ENCODE results near the gene TBC1D9. TPM values are rescaled to one million over a fixed set of nuclear protein-coding genes. Genes with fewer than 3 reads are reported as not detected.

TBC1D9 gene
- total and polyA plus RNA-seq, 9 donors = 13.2 to 28.8 (median 21.4) TPM

DNA sequence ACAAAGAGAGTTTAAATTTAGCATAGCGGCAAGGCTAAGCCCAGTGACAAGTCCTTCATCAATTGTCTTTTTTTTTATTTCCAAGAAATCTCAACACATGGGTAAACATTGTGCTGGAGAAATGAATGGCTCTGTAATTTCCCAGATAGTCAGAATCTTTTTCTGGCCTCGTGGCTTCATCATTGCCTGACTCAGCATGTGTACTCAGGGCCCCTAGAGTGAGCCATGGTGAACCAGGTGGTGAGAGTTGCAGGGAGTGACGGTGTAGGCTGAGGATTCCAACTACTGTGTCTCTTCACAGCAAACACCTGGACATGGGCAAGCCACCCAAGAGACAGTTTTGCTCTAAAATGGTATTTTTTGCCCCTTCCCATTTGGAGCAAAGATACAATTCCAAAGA lies 144.3 kb downstream of the TBC1D9 start:
- Histone ChIP-seq H3K9me3 (no peaks in the 10 kb centered on the region), H3K4me3 (no peak overlapping the region), H3K27ac (no peak overlapping the region), H3K36me3 (no peaks in the 10 kb centered on the region), H3K27me3 (no peaks in the 10 kb centered on the region), H3K4me1 (ENCODE audit: insufficient read depth) (no peaks in the 10 kb centered on the region)
- 55 to 67% (median 59%) methylated on average over 3 of the region's 3 CpGs for WGBS, 3 donors
- intact Hi-C loops (cut with DNase I) = no loop called here
- no peak for DNase-seq
- no peak for TF ChIP-seq POLR2A (IDR thresholded peaks at IDR 0.05)
- TF ChIP-seq CTCF (IDR thresholded peaks at IDR 0.05) = no peak
- TF ChIP-seq EP300 (IDR thresholded peaks at IDR 0.05) = no peak

DNA sequence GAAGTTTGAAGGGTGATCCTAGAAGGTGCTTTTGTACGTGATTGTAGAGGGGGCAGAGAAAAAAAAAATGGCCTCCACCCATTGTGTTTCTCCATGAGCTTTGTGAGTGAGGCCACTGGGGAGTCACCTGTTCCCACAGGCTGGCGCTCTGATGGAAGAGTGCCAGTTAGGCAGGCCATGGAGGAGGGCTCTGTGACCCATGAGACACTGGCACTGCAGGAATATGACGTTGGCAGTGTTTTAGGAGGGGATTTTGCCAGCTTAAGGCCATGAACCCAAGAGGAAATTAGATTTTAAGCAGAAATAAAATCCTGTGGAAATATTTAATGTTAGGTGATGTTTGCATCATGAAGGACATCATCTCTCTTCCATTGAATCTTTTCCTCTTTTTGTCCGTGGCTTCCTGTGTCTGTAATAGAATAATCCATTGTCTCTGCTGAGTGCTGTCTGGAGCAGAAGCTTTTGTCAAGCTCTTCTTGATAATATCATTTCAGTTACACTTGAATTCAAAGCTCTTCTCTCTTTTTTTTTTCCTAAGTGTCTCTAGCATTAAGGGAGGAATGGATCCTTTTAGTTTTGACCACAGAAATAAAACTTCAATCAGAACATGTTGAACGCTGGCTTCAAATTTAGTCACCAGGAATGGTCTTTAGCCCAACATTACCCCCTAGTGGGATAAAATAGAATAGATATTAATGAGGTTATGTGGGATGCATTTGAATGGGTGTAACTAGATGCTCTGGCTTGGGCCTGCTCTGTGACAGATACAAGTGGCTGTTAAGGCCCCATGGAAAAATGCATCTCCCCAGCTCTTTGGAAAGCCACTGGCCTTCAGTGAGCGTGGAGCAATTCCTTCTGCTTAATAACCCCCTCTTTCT lies 146.4 kb downstream of the TBC1D9 start:
- no peaks in the 10 kb centered on the region for H3K27me3 ChIP-seq
- intact Hi-C loops (cut with DNase I) = loop anchor here in 2 of 4 donors (10.0 kb wide), 2 partner anchors 245 to 255 kb away; no protein-coding TSS in a partner anchor
- H3K36me3 ChIP-seq = no peaks in the 10 kb centered on the region
- no peak overlapping the region for H3K4me3 ChIP-seq
- H3K27ac ChIP-seq = no peak overlapping the region
- H3K9me3 ChIP-seq = no peaks in the 10 kb centered on the region
- 30 to 50% (median 43%) methylated on average over 6 of the region's 6 CpGs for WGBS, 3 donors
- DNase-seq = peak in 1 of 5 donors; percentile 23
- TF ChIP-seq CTCF (IDR thresholded peaks at IDR 0.05) (peak; percentile 13 to 40 (median 23)), POLR2A (IDR thresholded peaks at IDR 0.05) (no peak)
- H3K4me1 ChIP-seq (ENCODE audit: insufficient read depth) = no peaks in the 10 kb centered on the region

DNA sequence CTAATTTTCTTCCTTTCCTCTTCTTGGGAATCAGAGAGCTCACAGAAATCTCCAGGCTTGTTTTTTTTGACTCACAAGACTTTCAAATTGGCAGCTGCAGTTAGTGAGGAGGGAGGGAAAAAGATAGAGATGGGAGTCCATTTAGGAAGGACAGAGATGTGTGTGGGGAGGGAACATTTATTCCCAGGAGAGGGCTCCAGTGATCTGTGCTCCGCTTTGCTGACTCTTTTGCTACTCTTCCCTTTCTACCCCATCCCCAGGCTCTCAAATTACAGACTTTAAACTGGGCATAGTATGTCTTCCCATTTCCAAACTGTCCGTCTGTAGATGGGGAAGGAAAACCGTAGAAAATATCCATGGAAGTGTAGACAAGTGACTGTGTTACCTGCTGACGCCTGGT lies 148.3 kb downstream of the TBC1D9 start:
- no peaks in the 10 kb centered on the region for H3K4me1 ChIP-seq (ENCODE audit: insufficient read depth)
- no peak overlapping the region for H3K27ac ChIP-seq
- no peak for DNase-seq
- no peaks in the 10 kb centered on the region for H3K36me3 ChIP-seq
- 80 to 85% (median 81%) methylated on average over 4 of the region's 4 CpGs for WGBS, 3 donors
- H3K9me3 ChIP-seq = no peaks in the 10 kb centered on the region
- H3K27me3 ChIP-seq = no peaks in the 10 kb centered on the region
- intact Hi-C loops (cut with DNase I) = loop anchor here in 2 of 4 donors (10.0 kb wide), 2 partner anchors 243 to 253 kb away; no protein-coding TSS in a partner anchor
- no peak for TF ChIP-seq EP300 (IDR thresholded peaks at IDR 0.05)
- no peak for TF ChIP-seq CTCF (IDR thresholded peaks at IDR 0.05)
- TF ChIP-seq POLR2A (IDR thresholded peaks at IDR 0.05) = no peak
- H3K4me3 ChIP-seq = no peak overlapping the region

DNA sequence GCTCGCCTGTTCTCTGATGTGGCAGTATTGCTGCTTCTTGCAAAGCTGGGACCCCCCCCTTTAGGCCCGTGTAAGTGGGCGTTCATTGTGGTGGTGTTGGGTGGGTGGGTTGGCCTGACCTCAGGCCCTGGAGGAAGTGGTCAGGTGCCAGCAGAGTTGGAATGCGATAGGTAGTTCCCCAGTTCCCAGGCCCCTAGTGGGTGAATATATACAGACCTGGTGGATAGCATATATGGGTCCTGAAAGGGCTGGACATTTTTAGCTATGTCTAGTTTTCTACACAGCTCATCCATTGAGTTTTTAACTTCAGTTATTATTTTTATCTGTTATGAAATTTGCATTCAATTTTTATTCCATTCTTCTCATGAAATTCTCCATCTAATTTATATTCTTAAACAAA lies 151.6 kb downstream of the TBC1D9 start:
- intact Hi-C loops (cut with DNase I) = loop anchor here in 2 of 4 donors (10.0 kb wide), 2 partner anchors 240 to 250 kb away; no protein-coding TSS in a partner anchor
- no peaks in the 10 kb centered on the region for H3K4me1 ChIP-seq (ENCODE audit: insufficient read depth)
- no peak for TF ChIP-seq CTCF (IDR thresholded peaks at IDR 0.05)
- no peak for TF ChIP-seq EP300 (IDR thresholded peaks at IDR 0.05)
- TF ChIP-seq POLR2A (IDR thresholded peaks at IDR 0.05) = no peak
- no peak overlapping the region for H3K4me3 ChIP-seq
- H3K27ac ChIP-seq = no peak overlapping the region
- no peaks in the 10 kb centered on the region for H3K9me3 ChIP-seq
- DNase-seq = no peak
- WGBS, 3 donors = 87 to 92% (median 90%) methylated on average over 4 of the region's 4 CpGs
- H3K36me3 ChIP-seq = no peaks in the 10 kb centered on the region
- H3K27me3 ChIP-seq = no peaks in the 10 kb centered on the region
